K562 (cell line): Measurements from ENCODE around the gene THEM4. TPM values are rescaled to one million over a fixed set of nuclear protein-coding genes. Genes with fewer than 3 reads are reported as not detected.
A peak's percentile ranks its signal among the peaks of the same experiment; 100 is the strongest.

Source experiments
- ATAC-seq: fragments of 200-7000 bp; cut with Tn5 transposase; 3 replicates; pipeline ENCODE4 v1.9.1; 2020; ENCODE audit warnings: moderate library complexity
- BruUV-seq: library from RNA; stranded (reverse); fragments of 400-500 nt; replicated peaks from 2 replicates; lab custom pipeline; 2021; lab: Mats Ljungman, UMichigan
- CTCF ChIA-PET: fragments of 300-600 bp; formaldehyde crosslinking; extraction: SDS; loops from one replicate; lab custom pipeline; 2021; ENCODE audit warnings: low intra/inter-chr PET ratio; lab: Yijun Ruan, JAX
- POLR2A ChIA-PET: fragments of 300-600, 350-650 bp; sonication (Branson Sonifier 250); formaldehyde crosslinking; extraction: SDS; loops from one replicate; lab custom pipeline; 2021; ENCODE audit warnings: antibody characterized with exemption, inconsistent platforms; lab: Yijun Ruan, JAX
- DNase-seq, 4 experiments: peaks; one replicate each; pipeline versions ENCODE4 v3.0.0 to v3.0.0-alpha.2; 2011 to 2018; ENCODE audit warnings: low spot score in 3 of 4, mixed read lengths in 3 of 4; ENCODE audit errors: extremely low read depth in 1 of 4
- FAIRE-seq: peaks from 2 replicates; lab custom pipeline; 2011; peaks lifted over from hg19 to GRCh38; lab: Jason Lieb, UNC
- H2AFZ ChIP-seq: 2 replicates; pipeline ENCODE4 v1.6.0; 2011; ENCODE audit warnings: low read depth, low read length, control low read depth, inconsistent platforms
- H3K27ac ChIP-seq: fragments of 200-600 bp; 3 replicates; pipeline ENCODE4 v1.8.0; 2011; ENCODE audit warnings: low read depth, mild to moderate bottlenecking, control low read depth, inconsistent platforms, low read length, moderate library complexity, mixed read lengths; ENCODE audit errors: extremely low read depth
- H3K27me3 ChIP-seq, 2 experiments: fragments of 300-600 bp in 1 of 2; 2 replicates in 1 of 2; 3 replicates in 1 of 2; pipeline versions ENCODE4 v1.6.0 to v1.8.0; 2011; ENCODE audit warnings: inconsistent platforms in 2 of 2, low read length in 2 of 2, mild to moderate bottlenecking in 1 of 2, mixed read lengths in 1 of 2, moderate library complexity in 1 of 2; ENCODE audit not compliant: control insufficient read depth in 2 of 2, insufficient read depth in 2 of 2
- H3K36me3 ChIP-seq: fragments of 300-600 bp; 3 replicates; pipeline ENCODE4 v1.8.0; 2011; ENCODE audit warnings: mild to moderate bottlenecking, low read length, inconsistent platforms; ENCODE audit not compliant: control insufficient read depth, insufficient read depth
- H3K4me1 ChIP-seq, 2 experiments: fragments of 200-600 bp in 1 of 2; replicated peaks in 1 of 2; 2 replicates in 1 of 2; 3 replicates in 1 of 2; pipeline versions ENCODE4 v1.5.1 to v1.8.0; 2011; ENCODE audit warnings: inconsistent platforms in 2 of 2, low read length in 2 of 2, mild to moderate bottlenecking in 1 of 2, mixed read lengths in 1 of 2, moderate library complexity in 1 of 2; ENCODE audit not compliant: control insufficient read depth in 2 of 2, insufficient read depth in 2 of 2
- H3K4me2 ChIP-seq: 2 replicates; pipeline ENCODE4 v1.6.1; 2011; ENCODE audit warnings: low read length, control low read depth, inconsistent platforms, mixed read lengths; ENCODE audit not compliant: insufficient read depth
- H3K4me3 ChIP-seq: fragments of 200-600 bp; sonication (generic), shearing (Covaris generic); 2 replicates; pipeline ENCODE4 v1.5.1; 2016; ENCODE audit warnings: control low read depth, inconsistent platforms
- H3K79me2 ChIP-seq: fragments of 200-600 bp; 3 replicates; pipeline ENCODE4 v1.8.0; 2011; ENCODE audit warnings: low read length, inconsistent platforms; ENCODE audit not compliant: control insufficient read depth, insufficient read depth
- H3K9ac ChIP-seq, 2 experiments: 2 replicates each; pipeline versions ENCODE4 v1.6.0 to v1.6.1; 2011; ENCODE audit warnings: low read depth in 2 of 2, low read length in 2 of 2, control low read depth in 1 of 2, inconsistent platforms in 1 of 2, mild to moderate bottlenecking in 1 of 2, mixed read lengths in 1 of 2; ENCODE audit not compliant: insufficient read depth in 1 of 2
- H3K9me1 ChIP-seq: one replicate; pipeline ENCODE4 v1.6.0; 2011; ENCODE audit warnings: inconsistent platforms, mild to moderate bottlenecking, low read length, moderate library complexity; ENCODE audit not compliant: control insufficient read depth, insufficient read depth
- H3K9me3 ChIP-seq: replicated peaks from 2 replicates; pipeline ENCODE4 v1.5.1; 2011; ENCODE audit warnings: low read depth, low read length, inconsistent platforms; ENCODE audit not compliant: control insufficient read depth, insufficient read depth
- H4K20me1 ChIP-seq: replicated peaks from 2 replicates; pipeline ENCODE4 v1.6.1; 2011; ENCODE audit warnings: low read length, inconsistent platforms, mixed read lengths; ENCODE audit not compliant: control insufficient read depth, insufficient read depth
- C11orf30 ChIP-seq: fragments of 450-650 bp; IDR thresholded peaks from 2 replicates; pipeline ENCODE4 v1.6.1; 2016; ENCODE audit warnings: low read depth, mild to moderate bottlenecking
- RAD21 ChIP-seq, 2 experiments: fragments of 250-450 bp in 1 of 2; fragments of 450-650 bp in 1 of 2; sonication (Bioruptor Pico) in 1 of 2; formaldehyde crosslinking in 1 of 2; IDR thresholded peaks in 1 of 2; conservative IDR thresholded peaks in 1 of 2; 2 replicates each; pipeline versions ENCODE4 v1.4.0 to v1.8.0; 2020 to 2022; ENCODE audit warnings: mild to moderate bottlenecking in 2 of 2, moderate library complexity in 1 of 2
- TFAP4 ChIP-seq: sonication (generic); formaldehyde crosslinking; IDR thresholded peaks from 2 replicates; pipeline ENCODE4 v1.8.0; 2022; ENCODE audit warnings: missing genetic modification reagents, mild to moderate bottlenecking, moderate library complexity, borderline replicate concordance
- ZNF79 ChIP-seq: fragments of 250-450 bp; sonication (Bioruptor Pico); IDR thresholded peaks from 2 replicates; pipeline ENCODE4 v1.4.0; 2020; ENCODE audit warnings: low read depth, mild to moderate bottlenecking, moderate library complexity
- WGBS: fragments of 100-300 bp; shearing (Covaris generic); methylation state at CpG from one replicate; pipeline ENCODE4 v1.1.6; 2016; ENCODE audit warnings: low coverage, mixed read lengths; ENCODE audit not compliant: insufficient coverage; ENCODE audit errors: missing lambda C conversion rate; 5-methylcytosine and 5-hydroxymethylcytosine counted together
- in situ Hi-C: fragments of 300-500 bp; cut with MboI; formaldehyde crosslinking; loops from 4 replicates; pipeline ENCODE4 v1.15.0; 2018; ENCODE audit warnings: inconsistent platforms, mixed read lengths
- intact Hi-C: fragments of 100-400 bp; cut with micrococcal nuclease; formaldehyde crosslinking; loops from 2 replicates; pipeline ENCODE4 v1.14.2; 2022
- polyA plus RNA-seq, 8 experiments: library from polyadenylated mRNA; depleted of rRNA in 4 of 8; stranded (reverse) in 5 of 8; unstranded in 3 of 8; fragments of >200 nt; fragmentation: Nextera tagmentation in 2 of 8; fragmentation: Illumina TruSeq in 1 of 8; extraction: Ambion mirVana in 2 of 8; extraction: Trizol in 1 of 8; gene quantifications; 2 replicates each; pipeline versions ENCODE4 v1.2.1 to v1.2.3, GENCODE V29; 2011 to 2014; ENCODE audit warnings: inconsistent platforms in 1 of 8, missing spikeins in 1 of 8
- total RNA-seq, 7 experiments: library from RNA; depleted of rRNA in 6 of 7; stranded (reverse); fragments of >200 nt in 6 of 7; fragmentation: Illumina TruSeq in 2 of 7; extraction: Trizol in 2 of 7; gene quantifications; 2 replicates each; pipeline versions ENCODE4 v1.2.1 to v1.2.3, GENCODE V29; 2011 to 2021; ENCODE audit warnings: low replicate concordance in 1 of 7
- TF ChIP-seq, protein P1 (sequence below), 3 experiments: IDR thresholded peaks in 2 of 3; conservative IDR thresholded peaks in 1 of 3; 2 replicates each; pipeline ENCODE4 v1.5.1; 2011 to 2012; ENCODE audit warnings: low read length in 3 of 3, mild to moderate bottlenecking in 3 of 3, control low read depth in 2 of 3, improper control_type of control experiment in 1 of 3, inconsistent platforms in 1 of 3, low read depth in 1 of 3, mixed read lengths in 1 of 3, moderate library complexity in 1 of 3; ENCODE audit not compliant: insufficient read depth in 2 of 3

THEM4 gene
- total and polyA plus RNA-seq, 9 of the 15 experiments (the other 6 are each of a cell fraction or from before 2014, with no cell fraction given): 8.6 to 71.9 (median 35.3) TPM

DNA sequence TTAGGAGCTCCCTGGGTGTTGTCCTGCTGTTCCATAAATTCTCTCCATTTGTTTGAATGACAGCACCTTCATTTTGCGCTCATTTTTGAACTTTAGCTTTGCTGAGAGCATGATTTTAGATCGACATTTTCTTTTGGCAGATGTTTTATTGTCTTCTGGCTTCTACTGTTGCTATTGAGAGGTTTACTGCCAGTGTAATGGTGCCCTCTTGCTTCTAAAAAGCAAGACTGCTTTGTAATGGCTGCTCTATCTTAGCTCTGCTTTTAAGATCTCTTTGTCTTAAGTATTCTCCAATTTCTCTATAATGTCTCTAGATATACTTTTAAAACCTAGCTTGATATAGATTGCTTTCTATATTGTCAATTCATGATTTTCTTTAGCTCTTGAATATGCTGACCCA lies 27.8 kb downstream of the THEM4 start:
- no peak overlapping the region for H3K9ac ChIP-seq
- H3K4me3 ChIP-seq: no peak overlapping the region
- H3K36me3 ChIP-seq: peaks cover 22% of the 10 kb centered on the region
- WGBS: 50% methylated on average over 2 of the region's 2 CpGs
- ATAC-seq (no peak), FAIRE-seq (no peak), DNase-seq (no peak)
- intact Hi-C loops (no loop called here), in situ Hi-C loops (no loop called here)
- no peaks in the 10 kb centered on the region for H4K20me1 ChIP-seq
- no peaks in the 10 kb centered on the region for H3K9me3 ChIP-seq
- H3K79me2 ChIP-seq: no peaks in the 10 kb centered on the region
- H3K4me1 ChIP-seq: no peaks in the 10 kb centered on the region
- no peaks in the 10 kb centered on the region for H3K27me3 ChIP-seq
- BruUV-seq: no TSS peak
- TF ChIP-seq TFAP4 (CRISPR knock-in tag) (no peak), C11orf30 (peak; percentile 33; the same call in 1 of the 2 replicates), ZNF79 (CRISPR knock-in tag) (no peak), RAD21 (CRISPR knock-in tag; conservative IDR thresholded peaks at IDR 0.05 in 1 of 2, IDR thresholded peaks at IDR 0.05 in 1 of 2) (peak in 1 of 2 experiments; percentile 14; a peak in 1 of 4 replicates)
- TF ChIP-seq, protein P1, sequence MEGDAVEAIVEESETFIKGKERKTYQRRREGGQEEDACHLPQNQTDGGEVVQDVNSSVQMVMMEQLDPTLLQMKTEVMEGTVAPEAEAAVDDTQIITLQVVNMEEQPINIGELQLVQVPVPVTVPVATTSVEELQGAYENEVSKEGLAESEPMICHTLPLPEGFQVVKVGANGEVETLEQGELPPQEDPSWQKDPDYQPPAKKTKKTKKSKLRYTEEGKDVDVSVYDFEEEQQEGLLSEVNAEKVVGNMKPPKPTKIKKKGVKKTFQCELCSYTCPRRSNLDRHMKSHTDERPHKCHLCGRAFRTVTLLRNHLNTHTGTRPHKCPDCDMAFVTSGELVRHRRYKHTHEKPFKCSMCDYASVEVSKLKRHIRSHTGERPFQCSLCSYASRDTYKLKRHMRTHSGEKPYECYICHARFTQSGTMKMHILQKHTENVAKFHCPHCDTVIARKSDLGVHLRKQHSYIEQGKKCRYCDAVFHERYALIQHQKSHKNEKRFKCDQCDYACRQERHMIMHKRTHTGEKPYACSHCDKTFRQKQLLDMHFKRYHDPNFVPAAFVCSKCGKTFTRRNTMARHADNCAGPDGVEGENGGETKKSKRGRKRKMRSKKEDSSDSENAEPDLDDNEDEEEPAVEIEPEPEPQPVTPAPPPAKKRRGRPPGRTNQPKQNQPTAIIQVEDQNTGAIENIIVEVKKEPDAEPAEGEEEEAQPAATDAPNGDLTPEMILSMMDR (IDR thresholded peaks at IDR 0.05 in 2 of 3, conservative IDR thresholded peaks at IDR 0.05 in 1 of 3; ENCODE audit: insufficient read depth in 2 of 3, low read depth in 1 of 3, low read length in 3 of 3): peak in 1 of 3 experiments; percentile 25; a peak in 2 of 6 replicates
- no peak overlapping the region for H3K4me2 ChIP-seq
- H3K9me1 ChIP-seq: no peaks in the 10 kb centered on the region
- ChIA-PET POLR2A (interaction anchor here (0.8 to 1.3 kb wide), 6 partner anchors 10 to 145 kb away, joined by 3 to 5 read pairs (median 4); no protein-coding TSS in a partner anchor), CTCF (interaction anchor here (0.6 to 0.7 kb wide), 2 partner anchors 53 to 189 kb away, joined by 3 read pairs; no protein-coding TSS in a partner anchor)
- no peak overlapping the region for H2AFZ ChIP-seq
- no peak overlapping the region for H3K27ac ChIP-seq
